ENCODE measurements around the gene FAM13A.

Gene FAM13A

GRCh38 chr4:88696630-88697029 is 360.4 kb downstream of the FAM13A start:
- H2AFZ ChIP-seq (ENCODE audit: low read depth, low read length, severe bottlenecking) = no peak overlapping the region
- no peaks in the 10 kb centered on the region for H3K9me3 ChIP-seq (ENCODE audit: insufficient read depth, low read length)
- H3K9ac ChIP-seq (ENCODE audit: low read length) = no peak overlapping the region
- no peak overlapping the region for H3K4me2 ChIP-seq (ENCODE audit: low read depth, low read length, poor library complexity, severe bottlenecking)
- no peak overlapping the region for H3K4me3 ChIP-seq (ENCODE audit: insufficient read depth, low read length, poor library complexity, severe bottlenecking)
- H3K36me3 ChIP-seq (ENCODE audit: low read length) = no peaks in the 10 kb centered on the region
- no peaks in the 10 kb centered on the region for H3F3A ChIP-seq (ENCODE audit: insufficient read depth)
- H3K27me3 ChIP-seq (ENCODE audit: low read length) = no peaks in the 10 kb centered on the region
- no peaks in the 10 kb centered on the region for H4K20me1 ChIP-seq (ENCODE audit: low read depth, low read length)
- TF ChIP-seq EZH2phosphoT487 (conservative IDR thresholded peaks at IDR 0.05; ENCODE audit: low read length) = no peak
- H3K79me2 ChIP-seq (ENCODE audit: insufficient read depth, low read length) = no peaks in the 10 kb centered on the region
- H3K9me2 ChIP-seq (replicated peaks; ENCODE audit: insufficient read depth, low read length) = no peaks in the 10 kb centered on the region
- H3K27ac ChIP-seq (ENCODE audit: low read depth, low read length) = no peak overlapping the region

GRCh38 chr4:88693792-88694191 is 363.2 kb downstream of the FAM13A start:
- H3K9ac ChIP-seq (ENCODE audit: low read length) = no peak overlapping the region
- H3K27ac ChIP-seq (ENCODE audit: low read depth, low read length) = no peak overlapping the region
- no peaks in the 10 kb centered on the region for H3K9me2 ChIP-seq (replicated peaks; ENCODE audit: insufficient read depth, low read length)
- no peak overlapping the region for H2AFZ ChIP-seq (ENCODE audit: low read depth, low read length, severe bottlenecking)
- H3K9me3 ChIP-seq (ENCODE audit: insufficient read depth, low read length) = no peaks in the 10 kb centered on the region
- H3F3A ChIP-seq (ENCODE audit: insufficient read depth) = no peaks in the 10 kb centered on the region
- TF ChIP-seq CTCF (IDR thresholded peaks at IDR 0.05; ENCODE audit: insufficient read depth, low read length, poor library complexity, severe bottlenecking) (no peak), EZH2phosphoT487 (conservative IDR thresholded peaks at IDR 0.05; ENCODE audit: low read length) (no peak)
- no peaks in the 10 kb centered on the region for H3K79me2 ChIP-seq (ENCODE audit: insufficient read depth, low read length)
- no peaks in the 10 kb centered on the region for H3K27me3 ChIP-seq (ENCODE audit: low read length)
- no peaks in the 10 kb centered on the region for H3K36me3 ChIP-seq (ENCODE audit: low read length)
- no peak overlapping the region for H3K4me2 ChIP-seq (ENCODE audit: low read depth, low read length, poor library complexity, severe bottlenecking)
- H4K20me1 ChIP-seq (ENCODE audit: low read depth, low read length) = no peaks in the 10 kb centered on the region
- H3K4me3 ChIP-seq (ENCODE audit: insufficient read depth, low read length, poor library complexity, severe bottlenecking) = no peak overlapping the region

- no peak for TF ChIP-seq EZH2phosphoT487 (conservative IDR thresholded peaks at IDR 0.05; ENCODE audit: low read length)
- TF ChIP-seq CTCF (IDR thresholded peaks at IDR 0.05; ENCODE audit: insufficient read depth, low read length, poor library complexity, severe bottlenecking) = no peak
- H3K9ac ChIP-seq (ENCODE audit: low read length) = no peak overlapping the region
- H3K36me3 ChIP-seq (ENCODE audit: low read length) = no peaks in the 10 kb centered on the region
- no peaks in the 10 kb centered on the region for H3K79me2 ChIP-seq (ENCODE audit: insufficient read depth, low read length)
- H3K27me3 ChIP-seq (ENCODE audit: low read length) = no peaks in the 10 kb centered on the region
- H2AFZ ChIP-seq (ENCODE audit: low read depth, low read length, severe bottlenecking) = no peak overlapping the region
- no peaks in the 10 kb centered on the region for H3K9me3 ChIP-seq (ENCODE audit: insufficient read depth, low read length)
- no peak overlapping the region for H3K4me3 ChIP-seq (ENCODE audit: insufficient read depth, low read length, poor library complexity, severe bottlenecking)
- no peaks in the 10 kb centered on the region for H3K9me2 ChIP-seq (replicated peaks; ENCODE audit: insufficient read depth, low read length)
- H3K4me2 ChIP-seq (ENCODE audit: low read depth, low read length, poor library complexity, severe bottlenecking) = no peak overlapping the region
- no peaks in the 10 kb centered on the region for H4K20me1 ChIP-seq (ENCODE audit: low read depth, low read length)
- H3K27ac ChIP-seq (ENCODE audit: low read depth, low read length) = no peak overlapping the region
- H3F3A ChIP-seq (ENCODE audit: insufficient read depth) = no peaks in the 10 kb centered on the region
Observed at GRCh38 chr4:88690355-88690754, 366.6 kb downstream of the FAM13A start.

GRCh38 chr4:88681209-88681608 is 375.8 kb downstream of the FAM13A start:
- Histone ChIP-seq H3K27ac (ENCODE audit: low read depth, low read length) (no peak overlapping the region), H3F3A (ENCODE audit: insufficient read depth) (no peaks in the 10 kb centered on the region), H2AFZ (ENCODE audit: low read depth, low read length, severe bottlenecking) (no peak overlapping the region), H3K9ac (ENCODE audit: low read length) (no peak overlapping the region), H4K20me1 (ENCODE audit: low read depth, low read length) (no peaks in the 10 kb centered on the region), H3K9me2 (replicated peaks; ENCODE audit: insufficient read depth, low read length) (no peaks in the 10 kb centered on the region), H3K27me3 (ENCODE audit: low read length) (no peaks in the 10 kb centered on the region), H3K4me3 (ENCODE audit: insufficient read depth, low read length, poor library complexity, severe bottlenecking) (no peak overlapping the region), H3K9me3 (ENCODE audit: insufficient read depth, low read length) (no peaks in the 10 kb centered on the region), H3K36me3 (ENCODE audit: low read length) (no peaks in the 10 kb centered on the region), H3K4me2 (ENCODE audit: low read depth, low read length, poor library complexity, severe bottlenecking) (no peak overlapping the region), H3K79me2 (ENCODE audit: insufficient read depth, low read length) (no peaks in the 10 kb centered on the region)
- no peak for TF ChIP-seq CTCF (IDR thresholded peaks at IDR 0.05; ENCODE audit: insufficient read depth, low read length, poor library complexity, severe bottlenecking)
- no peak for TF ChIP-seq EZH2phosphoT487 (conservative IDR thresholded peaks at IDR 0.05; ENCODE audit: low read length)
